Measurements from ENCODE around the gene PRPSAP2. TPM values are rescaled to one million over a fixed set of nuclear protein-coding genes. Genes with fewer than 3 reads are reported as not detected.

Gene PRPSAP2
- total RNA-seq, 1 experiment from 2014 or later: 37.8 TPM

- no peak overlapping the region for H3K4me2 ChIP-seq (ENCODE audit: low read length)
- H3K79me2 ChIP-seq (ENCODE audit: insufficient read depth, low read length): no peaks in the 10 kb centered on the region
- no peak overlapping the region for H2AFZ ChIP-seq (ENCODE audit: low read depth, low read length, poor library complexity, severe bottlenecking)
- no peaks in the 10 kb centered on the region for H4K20me1 ChIP-seq (ENCODE audit: insufficient read depth)
- no peak overlapping the region for H3K9ac ChIP-seq (ENCODE audit: low read length)
- peaks cover 0 to 11% of the 10 kb centered on the region in 2 experiments; a peak in 2 of 4 replicates for H3K4me1 ChIP-seq (ENCODE audit: control insufficient read depth in 1 of 2, insufficient read depth in 2 of 2, low read length in 2 of 2)
- H3K9me2 ChIP-seq (ENCODE audit: insufficient read depth): no peaks in the 10 kb centered on the region
- H3K27ac ChIP-seq (ENCODE audit: low read depth, low read length): no peak overlapping the region
- ChIA-PET CTCF (no interaction called here), RAD21 (ENCODE audit: low non-redundant PET in 1 of 2, low total read pairs in 2 of 2, uncharacterized antibody in 2 of 2, unreplicated experiment in 2 of 2) (no interaction called here), POLR2A (no interaction called here)
- no peaks in the 10 kb centered on the region for H3K27me3 ChIP-seq (ENCODE audit: insufficient read depth, low read length)
- no peaks in the 10 kb centered on the region for H3K36me3 ChIP-seq (ENCODE audit: control insufficient read depth in 1 of 2, insufficient read depth in 2 of 2, low read length in 2 of 2)
- no TSS peak for BruUV-seq (replicated peaks)
- ATAC-seq (no peak), DNase-seq (ENCODE audit: low read depth, low spot score) (no peak)
- intact Hi-C loops (cut with micrococcal nuclease): no loop called here
- H3K4me3 ChIP-seq (replicated peaks in 1 of 2; ENCODE audit: low read depth in 1 of 2, low read length in 2 of 2): no peak overlapping the region
- H3K9me3 ChIP-seq (ENCODE audit: control insufficient read depth in 1 of 2, insufficient read depth in 1 of 2, low read depth in 1 of 2, low read length in 2 of 2): no peaks in the 10 kb centered on the region
- TF ChIP-seq SRF (IDR thresholded peaks at IDR 0.05; ENCODE audit: low read depth) (no peak), SIN3A (IDR thresholded peaks at IDR 0.05; ENCODE audit: low read depth) (no peak), FOSL1 (IDR thresholded peaks at IDR 0.05; ENCODE audit: low read depth) (no peak), YY1 (IDR thresholded peaks at IDR 0.05; ENCODE audit: extremely low read depth, insufficient replicate concordance, low read depth, low read length) (no peak), ELF1 (IDR thresholded peaks at IDR 0.05; ENCODE audit: borderline replicate concordance, low read depth) (no peak), CBX3 (IDR thresholded peaks at IDR 0.05; ENCODE audit: low read depth) (no peak)
- TF ChIP-seq, protein P1, sequence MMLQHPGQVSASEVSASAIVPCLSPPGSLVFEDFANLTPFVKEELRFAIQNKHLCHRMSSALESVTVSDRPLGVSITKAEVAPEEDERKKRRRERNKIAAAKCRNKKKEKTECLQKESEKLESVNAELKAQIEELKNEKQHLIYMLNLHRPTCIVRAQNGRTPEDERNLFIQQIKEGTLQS (IDR thresholded peaks at IDR 0.05): no peak
Observed at GRCh38 chr17:18957831-18958230, 99.9 kb downstream of the PRPSAP2 start.

- no peaks in the 10 kb centered on the region for H3K27me3 ChIP-seq (ENCODE audit: insufficient read depth, low read length)
- H3K36me3 ChIP-seq (ENCODE audit: control insufficient read depth in 1 of 2, insufficient read depth in 2 of 2, low read length in 2 of 2): no peaks in the 10 kb centered on the region
- H4K20me1 ChIP-seq (ENCODE audit: insufficient read depth): no peaks in the 10 kb centered on the region
- H3K4me3 ChIP-seq (replicated peaks in 1 of 2; ENCODE audit: low read depth in 1 of 2, low read length in 2 of 2): no peak overlapping the region
- H3K9ac ChIP-seq (ENCODE audit: low read length): no peak overlapping the region
- ATAC-seq: no peak
- no peaks in the 10 kb centered on the region for H3K9me2 ChIP-seq (ENCODE audit: insufficient read depth)
- peaks cover 6 to 19% of the 10 kb centered on the region in 2 experiments; a peak in 3 of 4 replicates for H3K4me1 ChIP-seq (ENCODE audit: control insufficient read depth in 1 of 2, insufficient read depth in 2 of 2, low read length in 2 of 2)
- no peaks in the 10 kb centered on the region for H3K79me2 ChIP-seq (ENCODE audit: insufficient read depth, low read length)
- BruUV-seq (replicated peaks): no TSS peak
- H3K9me3 ChIP-seq (ENCODE audit: control insufficient read depth in 1 of 2, insufficient read depth in 1 of 2, low read depth in 1 of 2, low read length in 2 of 2): no peaks in the 10 kb centered on the region
- ChIA-PET POLR2A (no interaction called here), CTCF (no interaction called here), RAD21 (ENCODE audit: low non-redundant PET in 1 of 2, low total read pairs in 2 of 2, uncharacterized antibody in 2 of 2, unreplicated experiment in 2 of 2) (no interaction called here)
- H2AFZ ChIP-seq (ENCODE audit: low read depth, low read length, poor library complexity, severe bottlenecking): no peak overlapping the region
- DNase-seq (ENCODE audit: low read depth, low spot score): no peak
- H3K4me2 ChIP-seq (ENCODE audit: low read length): no peak overlapping the region
- intact Hi-C loops (cut with micrococcal nuclease): no loop called here
- TF ChIP-seq CEBPB (IDR thresholded peaks at IDR 0.05; ENCODE audit: low read depth): no peak
- TF ChIP-seq, protein P2, sequence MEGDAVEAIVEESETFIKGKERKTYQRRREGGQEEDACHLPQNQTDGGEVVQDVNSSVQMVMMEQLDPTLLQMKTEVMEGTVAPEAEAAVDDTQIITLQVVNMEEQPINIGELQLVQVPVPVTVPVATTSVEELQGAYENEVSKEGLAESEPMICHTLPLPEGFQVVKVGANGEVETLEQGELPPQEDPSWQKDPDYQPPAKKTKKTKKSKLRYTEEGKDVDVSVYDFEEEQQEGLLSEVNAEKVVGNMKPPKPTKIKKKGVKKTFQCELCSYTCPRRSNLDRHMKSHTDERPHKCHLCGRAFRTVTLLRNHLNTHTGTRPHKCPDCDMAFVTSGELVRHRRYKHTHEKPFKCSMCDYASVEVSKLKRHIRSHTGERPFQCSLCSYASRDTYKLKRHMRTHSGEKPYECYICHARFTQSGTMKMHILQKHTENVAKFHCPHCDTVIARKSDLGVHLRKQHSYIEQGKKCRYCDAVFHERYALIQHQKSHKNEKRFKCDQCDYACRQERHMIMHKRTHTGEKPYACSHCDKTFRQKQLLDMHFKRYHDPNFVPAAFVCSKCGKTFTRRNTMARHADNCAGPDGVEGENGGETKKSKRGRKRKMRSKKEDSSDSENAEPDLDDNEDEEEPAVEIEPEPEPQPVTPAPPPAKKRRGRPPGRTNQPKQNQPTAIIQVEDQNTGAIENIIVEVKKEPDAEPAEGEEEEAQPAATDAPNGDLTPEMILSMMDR (IDR thresholded peaks at IDR 0.05 in 2 of 3, conservative IDR thresholded peaks at IDR 0.05 in 1 of 3; ENCODE audit: borderline replicate concordance in 1 of 3, insufficient read depth in 1 of 3, low read depth in 2 of 3, low read length in 2 of 3): no peak
- TF ChIP-seq, protein P3, sequence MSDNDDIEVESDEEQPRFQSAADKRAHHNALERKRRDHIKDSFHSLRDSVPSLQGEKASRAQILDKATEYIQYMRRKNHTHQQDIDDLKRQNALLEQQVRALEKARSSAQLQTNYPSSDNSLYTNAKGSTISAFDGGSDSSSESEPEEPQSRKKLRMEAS (IDR thresholded peaks at IDR 0.05): no peak
- TF ChIP-seq, protein P1 (IDR thresholded peaks at IDR 0.05): no peak
- TF ChIP-seq FOSL1 (IDR thresholded peaks at IDR 0.05; ENCODE audit: low read depth): no peak
- no peak for TF ChIP-seq EZH2 (IDR thresholded peaks at IDR 0.05)
- no peak for TF ChIP-seq SP1 (IDR thresholded peaks at IDR 0.05; ENCODE audit: low read depth)
- TF ChIP-seq EZH2phosphoT487 (IDR thresholded peaks at IDR 0.05; ENCODE audit: borderline replicate concordance): no peak
- no peak for TF ChIP-seq TCF7L2 (IDR thresholded peaks at IDR 0.05; ENCODE audit: borderline replicate concordance, extremely low read depth, insufficient read depth, insufficient read length)
- TF ChIP-seq SRF (IDR thresholded peaks at IDR 0.05; ENCODE audit: low read depth): no peak
- no peak for TF ChIP-seq YY1 (IDR thresholded peaks at IDR 0.05; ENCODE audit: extremely low read depth, insufficient replicate concordance, low read depth, low read length)
- TF ChIP-seq POLR2A (IDR thresholded peaks at IDR 0.05; ENCODE audit: borderline replicate concordance, extremely low read depth, insufficient read depth, insufficient read length): no peak
- no peak for TF ChIP-seq SIN3A (IDR thresholded peaks at IDR 0.05; ENCODE audit: low read depth)
- no peak for TF ChIP-seq JUND (IDR thresholded peaks at IDR 0.05)
- TF ChIP-seq ZFX (IDR thresholded peaks at IDR 0.05): no peak
- no peak overlapping the region for H3K27ac ChIP-seq (ENCODE audit: low read depth, low read length)
Observed at GRCh38 chr17:18958611-18959010, 100.7 kb downstream of the PRPSAP2 start.

Data from HCT116 (cell line).